Measurements from ENCODE around the gene GNAQ.

GNAQ gene

DNA sequence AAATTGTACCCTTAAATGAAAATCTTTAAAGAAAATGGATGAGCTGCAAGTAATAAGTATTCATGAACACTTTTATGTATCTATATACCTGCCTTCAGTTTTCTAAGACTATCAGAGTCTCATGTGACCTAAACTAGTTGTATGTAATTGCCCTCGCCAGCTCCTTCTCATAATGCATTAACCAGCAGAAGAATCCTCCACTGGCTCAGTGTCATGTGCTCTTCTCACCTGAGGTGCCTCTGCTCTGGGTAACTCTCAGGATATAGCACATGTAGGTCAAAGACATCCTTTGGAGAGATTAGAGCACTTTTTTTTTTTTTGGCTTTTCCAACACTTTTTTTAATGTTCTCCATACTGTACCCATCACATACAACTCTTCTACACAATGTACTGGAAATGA is 199.8 kb downstream of the GNAQ start:
- no peaks in the 10 kb centered on the region for H3K9me3 ChIP-seq (ENCODE audit: control insufficient read depth in 2 of 2, low read length in 2 of 2)
- no peaks in the 10 kb centered on the region for H3K4me1 ChIP-seq (ENCODE audit: control insufficient read depth, insufficient read depth, low read length)
- H3K36me3 ChIP-seq (ENCODE audit: control insufficient read depth in 2 of 2, insufficient read depth in 2 of 2, low read length in 2 of 2) = no peaks in the 10 kb centered on the region
- no peak overlapping the region for H3K27ac ChIP-seq (ENCODE audit: low read length)
- no peak overlapping the region for H3K9ac ChIP-seq (ENCODE audit: low read length in 2 of 2)
- H3K4me3 ChIP-seq (ENCODE audit: low read length in 2 of 2) = no peak overlapping the region
- no peaks in the 10 kb centered on the region for H3K27me3 ChIP-seq (ENCODE audit: control insufficient read depth in 1 of 2, insufficient read depth in 2 of 2, low read length in 2 of 2)

DNA sequence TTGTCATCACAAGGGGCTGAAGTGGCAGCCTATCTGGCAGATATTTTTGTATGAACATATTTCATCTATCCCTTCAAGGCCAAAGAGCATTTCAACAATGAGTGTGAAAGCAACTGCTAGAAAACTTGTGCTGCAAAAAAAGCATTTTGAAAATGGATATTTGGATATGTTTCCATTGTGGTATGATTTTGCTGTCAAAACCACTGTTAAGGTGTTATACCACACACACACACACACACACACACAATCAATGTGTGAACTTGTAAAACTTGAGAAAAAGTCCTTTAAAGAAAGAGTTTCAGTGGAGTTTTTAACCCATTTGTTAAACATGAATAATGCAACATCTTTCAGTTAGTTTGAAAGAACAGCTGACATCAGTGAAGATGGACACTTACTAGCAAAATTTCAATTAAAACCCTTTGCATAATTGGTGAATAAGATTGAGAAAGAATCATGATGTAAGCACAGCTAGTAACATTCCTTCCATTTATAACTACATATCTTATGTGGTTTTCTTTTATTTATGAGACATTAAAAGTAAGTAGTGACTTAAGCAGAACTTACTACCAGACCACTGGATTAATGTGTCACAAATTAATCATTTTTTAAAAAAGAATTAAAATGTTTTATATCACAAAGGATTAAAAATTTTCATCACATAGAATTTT is 200.9 kb downstream of the GNAQ start:
- Histone ChIP-seq H3K4me1 (ENCODE audit: control insufficient read depth, insufficient read depth, low read length) (no peaks in the 10 kb centered on the region), H3K9me3 (ENCODE audit: control insufficient read depth in 2 of 2, low read length in 2 of 2) (no peaks in the 10 kb centered on the region), H3K4me3 (ENCODE audit: low read length in 2 of 2) (no peak overlapping the region), H3K27me3 (ENCODE audit: control insufficient read depth in 1 of 2, insufficient read depth in 2 of 2, low read length in 2 of 2) (no peaks in the 10 kb centered on the region), H3K9ac (ENCODE audit: low read length in 2 of 2) (no peak overlapping the region), H3K36me3 (ENCODE audit: control insufficient read depth in 2 of 2, insufficient read depth in 2 of 2, low read length in 2 of 2) (no peaks in the 10 kb centered on the region), H3K27ac (ENCODE audit: low read length) (no peak overlapping the region)

GRCh38 chr9:77829420-77829819 is 202.2 kb downstream of the GNAQ start:
- no peak overlapping the region for H3K4me3 ChIP-seq (ENCODE audit: low read length in 2 of 2)
- H3K27ac ChIP-seq (ENCODE audit: low read length) = no peak overlapping the region
- no peaks in the 10 kb centered on the region for H3K27me3 ChIP-seq (ENCODE audit: control insufficient read depth in 1 of 2, insufficient read depth in 2 of 2, low read length in 2 of 2)
- H3K36me3 ChIP-seq (ENCODE audit: control insufficient read depth in 2 of 2, insufficient read depth in 2 of 2, low read length in 2 of 2) = no peaks in the 10 kb centered on the region
- H3K9ac ChIP-seq (ENCODE audit: low read length in 2 of 2) = no peak overlapping the region
- H3K4me1 ChIP-seq (ENCODE audit: control insufficient read depth, insufficient read depth, low read length) = no peaks in the 10 kb centered on the region
- H3K9me3 ChIP-seq (ENCODE audit: control insufficient read depth in 2 of 2, low read length in 2 of 2) = no peaks in the 10 kb centered on the region

DNA sequence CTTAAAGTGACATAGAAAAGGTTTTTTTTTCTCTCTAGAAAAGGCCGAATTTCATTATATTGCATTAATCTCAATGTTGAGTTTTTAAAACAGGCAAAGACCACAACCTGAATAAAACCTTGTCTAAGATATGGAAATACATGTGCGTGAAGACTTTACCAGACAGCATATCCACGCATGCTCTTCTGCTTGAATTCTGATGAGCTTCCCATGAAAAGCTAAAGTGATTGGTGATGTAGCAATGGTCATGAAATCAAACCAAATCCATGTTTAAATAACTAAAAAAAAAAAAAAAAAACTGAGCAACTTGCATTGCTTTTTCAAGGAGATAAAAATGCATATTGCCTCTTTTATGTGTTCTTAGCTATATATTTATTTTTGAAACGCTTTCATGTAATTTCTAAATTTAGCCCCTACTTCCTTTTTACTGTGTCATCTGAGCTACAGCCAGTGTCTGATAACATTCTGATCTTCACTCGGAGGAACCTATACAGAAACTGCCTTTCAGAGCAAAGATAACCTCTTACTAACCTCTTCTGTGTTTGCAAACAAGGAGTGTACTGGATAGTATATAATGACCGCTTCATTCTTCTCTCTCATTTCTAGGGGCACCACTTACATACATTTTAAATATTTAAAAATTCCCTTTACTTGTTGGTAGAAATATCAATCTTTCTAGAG is 204.4 kb downstream of the GNAQ start:
- Histone ChIP-seq H3K4me3 (ENCODE audit: low read length in 2 of 2) (no peak overlapping the region), H3K36me3 (ENCODE audit: control insufficient read depth in 2 of 2, insufficient read depth in 2 of 2, low read length in 2 of 2) (no peaks in the 10 kb centered on the region), H3K9ac (ENCODE audit: low read length in 2 of 2) (no peak overlapping the region), H3K27ac (ENCODE audit: low read length) (no peak overlapping the region), H3K27me3 (ENCODE audit: control insufficient read depth in 1 of 2, insufficient read depth in 2 of 2, low read length in 2 of 2) (no peaks in the 10 kb centered on the region), H3K4me1 (ENCODE audit: control insufficient read depth, insufficient read depth, low read length) (no peaks in the 10 kb centered on the region), H3K9me3 (ENCODE audit: control insufficient read depth in 2 of 2, low read length in 2 of 2) (no peaks in the 10 kb centered on the region)

GRCh38 chr9:77826621-77827020 is 205.0 kb downstream of the GNAQ start:
- Histone ChIP-seq H3K4me1 (ENCODE audit: control insufficient read depth, insufficient read depth, low read length) (no peaks in the 10 kb centered on the region), H3K27me3 (ENCODE audit: control insufficient read depth in 1 of 2, insufficient read depth in 2 of 2, low read length in 2 of 2) (no peaks in the 10 kb centered on the region), H3K9me3 (ENCODE audit: control insufficient read depth in 2 of 2, low read length in 2 of 2) (no peaks in the 10 kb centered on the region), H3K27ac (ENCODE audit: low read length) (no peak overlapping the region), H3K9ac (ENCODE audit: low read length in 2 of 2) (no peak overlapping the region), H3K4me3 (ENCODE audit: low read length in 2 of 2) (no peak overlapping the region), H3K36me3 (ENCODE audit: control insufficient read depth in 2 of 2, insufficient read depth in 2 of 2, low read length in 2 of 2) (no peaks in the 10 kb centered on the region)

- Histone ChIP-seq H3K4me3 (ENCODE audit: low read length in 2 of 2) (no peak overlapping the region), H3K27ac (ENCODE audit: low read length) (no peak overlapping the region), H3K36me3 (ENCODE audit: control insufficient read depth in 2 of 2, insufficient read depth in 2 of 2, low read length in 2 of 2) (no peaks in the 10 kb centered on the region), H3K9ac (ENCODE audit: low read length in 2 of 2) (no peak overlapping the region), H3K4me1 (ENCODE audit: control insufficient read depth, insufficient read depth, low read length) (no peaks in the 10 kb centered on the region), H3K27me3 (ENCODE audit: control insufficient read depth in 1 of 2, insufficient read depth in 2 of 2, low read length in 2 of 2) (no peaks in the 10 kb centered on the region), H3K9me3 (ENCODE audit: control insufficient read depth in 2 of 2, low read length in 2 of 2) (no peaks in the 10 kb centered on the region)
Measured at GRCh38 chr9:77826116-77826515, 205.5 kb downstream of the GNAQ start.

GRCh38 chr9:77825361-77825760 is 206.2 kb downstream of the GNAQ start:
- H3K27ac ChIP-seq (ENCODE audit: low read length) = no peak overlapping the region
- no peaks in the 10 kb centered on the region for H3K36me3 ChIP-seq (ENCODE audit: control insufficient read depth in 2 of 2, insufficient read depth in 2 of 2, low read length in 2 of 2)
- no peak overlapping the region for H3K9ac ChIP-seq (ENCODE audit: low read length in 2 of 2)
- H3K27me3 ChIP-seq (ENCODE audit: control insufficient read depth in 1 of 2, insufficient read depth in 2 of 2, low read length in 2 of 2) = no peaks in the 10 kb centered on the region
- no peaks in the 10 kb centered on the region for H3K9me3 ChIP-seq (ENCODE audit: control insufficient read depth in 2 of 2, low read length in 2 of 2)
- no peaks in the 10 kb centered on the region for H3K4me1 ChIP-seq (ENCODE audit: control insufficient read depth, insufficient read depth, low read length)
- H3K4me3 ChIP-seq (ENCODE audit: low read length in 2 of 2) = no peak overlapping the region

GRCh38 chr9:77820293-77820954 is 211.2 kb downstream of the GNAQ start:
- Histone ChIP-seq H3K4me3 (ENCODE audit: low read length in 2 of 2) (no peak overlapping the region), H3K4me1 (ENCODE audit: control insufficient read depth, insufficient read depth, low read length) (no peaks in the 10 kb centered on the region), H3K27me3 (ENCODE audit: control insufficient read depth in 1 of 2, insufficient read depth in 2 of 2, low read length in 2 of 2) (no peaks in the 10 kb centered on the region), H3K9ac (ENCODE audit: low read length in 2 of 2) (no peak overlapping the region), H3K36me3 (ENCODE audit: control insufficient read depth in 2 of 2, insufficient read depth in 2 of 2, low read length in 2 of 2) (no peaks in the 10 kb centered on the region), H3K9me3 (ENCODE audit: control insufficient read depth in 2 of 2, low read length in 2 of 2) (no peaks in the 10 kb centered on the region), H3K27ac (ENCODE audit: low read length) (no peak overlapping the region)

- no peak overlapping the region for H3K27ac ChIP-seq (ENCODE audit: low read length)
- H3K4me1 ChIP-seq (ENCODE audit: control insufficient read depth, insufficient read depth, low read length) = no peaks in the 10 kb centered on the region
- H3K9me3 ChIP-seq (ENCODE audit: control insufficient read depth in 2 of 2, low read length in 2 of 2) = no peaks in the 10 kb centered on the region
- H3K9ac ChIP-seq (ENCODE audit: low read length in 2 of 2) = no peak overlapping the region
- H3K36me3 ChIP-seq (ENCODE audit: control insufficient read depth in 2 of 2, insufficient read depth in 2 of 2, low read length in 2 of 2) = peaks cover 0 to 6% of the 10 kb centered on the region in 2 donors
- no peak overlapping the region for H3K4me3 ChIP-seq (ENCODE audit: low read length in 2 of 2)
- H3K27me3 ChIP-seq (ENCODE audit: control insufficient read depth in 1 of 2, insufficient read depth in 2 of 2, low read length in 2 of 2) = no peaks in the 10 kb centered on the region
Measured at GRCh38 chr9:77819657-77820056, 212.0 kb downstream of the GNAQ start.

DNA sequence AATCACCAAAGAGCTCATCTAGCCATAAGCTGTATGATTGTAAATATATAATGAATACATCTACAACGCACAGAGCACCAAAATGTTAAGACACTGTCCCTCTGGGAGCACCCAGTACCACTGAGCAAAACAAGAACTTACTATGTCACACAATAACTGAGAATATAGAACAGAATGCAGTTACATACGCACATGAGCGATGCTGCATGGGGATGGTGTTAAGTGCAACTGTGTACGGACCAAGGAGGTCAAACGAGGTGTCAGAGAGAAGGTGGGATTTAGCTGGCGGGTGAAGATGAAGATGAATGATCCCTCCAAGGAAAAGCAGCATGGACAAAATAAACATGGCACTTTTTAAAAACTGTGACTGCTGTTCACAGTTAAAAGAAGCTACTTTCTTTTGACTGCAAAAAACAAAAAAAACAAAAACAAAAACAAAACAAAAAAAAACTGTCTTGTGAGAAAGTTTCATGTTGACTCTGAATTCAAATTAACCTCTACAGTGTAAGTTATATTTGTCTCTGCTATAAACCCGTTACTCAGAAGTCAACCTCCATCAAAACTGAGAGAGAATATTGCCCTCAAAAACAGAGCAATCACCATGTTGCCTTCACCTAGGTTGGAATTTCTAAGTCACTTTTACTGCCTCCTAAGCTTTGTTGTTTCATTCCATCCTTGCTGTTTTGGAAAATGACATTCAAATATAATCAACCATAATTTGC is 213.9 kb downstream of the GNAQ start:
- H3K4me3 ChIP-seq (ENCODE audit: low read length in 2 of 2) = no peak overlapping the region

More for the DNA sequence above, 213.9 kb downstream of the GNAQ start:
- Histone ChIP-seq H3K27ac (ENCODE audit: low read length) (no peak overlapping the region), H3K4me1 (ENCODE audit: control insufficient read depth, insufficient read depth, low read length) (no peaks in the 10 kb centered on the region), H3K36me3 (ENCODE audit: control insufficient read depth in 2 of 2, insufficient read depth in 2 of 2, low read length in 2 of 2) (peaks cover 0 to 9% of the 10 kb centered on the region in 2 donors), H3K9me3 (ENCODE audit: control insufficient read depth in 2 of 2, low read length in 2 of 2) (no peaks in the 10 kb centered on the region), H3K27me3 (ENCODE audit: control insufficient read depth in 1 of 2, insufficient read depth in 2 of 2, low read length in 2 of 2) (no peaks in the 10 kb centered on the region), H3K9ac (ENCODE audit: low read length in 2 of 2) (no peak overlapping the region)
